Activated CD8-positive, alpha-beta memory T cell treated with anti-CD3 and anti-CD28 coated beads for 48 hours (primary cell): ENCODE data around the gene MRPL51.

Experiments used
- DNase-seq, 3 experiments: peaks; one replicate each; pipeline ENCODE4 v3.0.0-alpha.2; 2020; ENCODE audit warnings: low read depth in 2 of 3, low spot score in 2 of 3

The MRPL51 gene

DNA sequence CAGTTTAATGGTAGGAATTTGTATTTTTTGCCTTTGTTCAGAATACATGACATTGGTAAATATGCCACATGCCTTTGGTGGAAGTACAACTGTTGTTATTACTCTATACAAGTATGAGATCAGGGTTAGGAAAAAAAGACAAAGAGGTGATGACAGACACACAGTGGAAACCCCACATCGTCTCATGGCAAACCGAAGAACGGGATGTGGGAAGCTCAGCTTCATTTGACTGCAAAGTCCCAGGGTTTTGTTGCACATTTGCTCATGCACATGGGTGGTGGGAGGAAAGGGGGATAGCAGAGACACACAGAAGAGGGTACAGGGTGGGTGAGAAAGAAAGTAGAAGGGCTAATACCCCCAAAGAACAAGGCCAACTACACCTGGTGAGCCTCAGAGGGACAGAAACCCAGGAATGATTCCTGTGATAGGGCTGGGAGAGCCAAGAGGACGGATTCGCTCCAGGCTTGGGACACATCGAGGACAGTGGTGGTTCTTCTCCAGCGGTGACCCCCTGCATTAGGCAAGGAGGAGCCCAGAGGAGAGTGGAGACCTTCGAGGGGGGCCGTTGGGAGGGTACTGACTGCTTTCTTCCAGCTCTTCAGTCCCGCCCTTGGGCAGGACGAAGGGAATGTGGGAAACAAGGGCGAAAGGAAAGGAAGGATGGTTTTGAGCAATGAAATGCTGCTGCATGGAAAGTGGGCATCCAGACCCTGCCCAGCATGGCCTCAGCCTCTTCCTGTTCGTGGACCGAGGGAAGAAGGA lies 30.6 kb downstream of the MRPL51 start:
- no peak for DNase-seq

DNA sequence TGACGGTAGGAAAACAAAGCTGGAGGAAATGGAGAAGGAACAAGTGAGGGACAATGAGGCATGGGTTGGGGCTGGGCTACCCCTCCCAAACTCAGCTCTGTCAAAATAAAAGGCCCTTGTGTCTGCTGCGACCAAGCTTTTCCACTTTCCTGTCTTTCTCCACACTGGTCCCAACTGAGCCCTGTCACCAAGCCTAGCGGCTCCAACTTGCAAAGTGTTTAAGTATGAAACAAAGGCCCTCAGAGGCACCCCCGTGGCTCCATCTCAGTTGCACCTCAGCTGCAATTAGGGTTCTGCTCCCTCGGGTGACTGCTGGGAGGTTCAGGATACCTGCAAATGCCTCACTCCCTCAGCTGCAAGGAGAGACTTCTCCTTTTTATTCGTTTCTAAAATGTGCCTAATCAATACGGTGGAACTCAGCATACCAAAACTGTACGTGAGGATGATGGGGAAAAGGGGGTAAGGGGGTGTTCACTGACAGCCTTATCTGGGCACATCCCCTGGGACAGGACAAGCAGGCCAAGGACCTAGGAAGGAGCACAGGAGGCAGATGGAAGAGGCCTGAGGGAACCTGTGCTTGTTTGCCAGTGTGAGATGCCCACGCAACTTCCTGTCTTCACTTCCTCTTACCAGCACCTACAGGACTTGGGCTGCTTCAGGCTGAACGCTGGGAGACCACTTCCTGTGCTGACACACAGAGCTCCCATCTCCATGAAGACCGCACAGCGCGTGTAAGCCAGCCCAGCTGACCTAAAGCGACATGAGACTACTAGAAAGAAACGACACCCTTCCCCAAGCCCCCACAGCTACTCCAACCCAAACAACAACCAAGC lies 31.4 kb downstream of the MRPL51 start:
- peak in 1 of 3 experiments; percentile 69 for DNase-seq

DNA sequence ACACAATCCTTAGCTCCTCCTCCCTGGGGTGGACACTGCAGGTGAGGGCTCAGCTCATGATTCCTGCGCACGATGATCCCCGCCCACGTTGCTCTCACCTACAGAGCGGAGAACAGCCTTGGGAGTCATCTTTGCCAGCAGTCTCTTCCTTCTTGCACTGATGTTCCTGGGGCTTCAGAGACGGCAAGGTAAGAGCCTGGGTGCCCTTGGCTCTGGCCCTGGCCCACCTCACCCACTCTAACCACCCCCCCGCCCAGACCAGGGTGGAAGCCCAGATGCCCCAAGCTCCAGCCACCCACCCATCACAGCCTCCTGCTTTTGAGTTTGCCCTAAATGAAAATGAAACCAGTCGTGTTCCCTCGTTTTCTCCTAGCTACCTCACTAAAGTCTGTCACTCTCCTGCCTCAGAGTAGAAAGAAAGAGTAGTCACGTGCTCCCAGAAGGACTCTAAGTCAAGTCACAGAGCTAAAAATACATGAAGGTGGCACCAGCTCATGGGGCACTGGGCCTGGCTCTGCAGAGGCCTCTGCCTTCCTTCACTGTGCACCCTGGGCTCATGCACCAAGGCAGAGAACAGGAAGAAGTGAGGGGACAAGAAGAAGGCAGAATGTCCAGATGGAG lies 32.2 kb downstream of the MRPL51 start:
- DNase-seq: no peak

DNA sequence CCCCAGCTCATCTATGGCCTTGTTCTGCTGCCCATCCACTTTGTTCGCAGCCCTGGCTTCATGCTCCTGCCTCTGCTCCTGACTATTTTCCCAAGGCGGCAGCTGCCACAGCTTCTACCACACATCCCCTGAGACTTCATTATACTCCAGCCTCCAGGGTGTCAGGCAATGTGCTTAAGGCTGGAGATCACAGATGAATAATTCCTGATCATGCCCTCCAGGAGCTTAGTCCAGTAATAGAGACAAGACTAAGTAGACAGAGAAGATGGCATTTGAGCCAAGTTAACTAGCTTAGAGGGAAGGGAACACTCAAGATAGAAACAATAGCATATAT lies 34.1 kb downstream of the MRPL51 start:
- no peak for DNase-seq

DNA sequence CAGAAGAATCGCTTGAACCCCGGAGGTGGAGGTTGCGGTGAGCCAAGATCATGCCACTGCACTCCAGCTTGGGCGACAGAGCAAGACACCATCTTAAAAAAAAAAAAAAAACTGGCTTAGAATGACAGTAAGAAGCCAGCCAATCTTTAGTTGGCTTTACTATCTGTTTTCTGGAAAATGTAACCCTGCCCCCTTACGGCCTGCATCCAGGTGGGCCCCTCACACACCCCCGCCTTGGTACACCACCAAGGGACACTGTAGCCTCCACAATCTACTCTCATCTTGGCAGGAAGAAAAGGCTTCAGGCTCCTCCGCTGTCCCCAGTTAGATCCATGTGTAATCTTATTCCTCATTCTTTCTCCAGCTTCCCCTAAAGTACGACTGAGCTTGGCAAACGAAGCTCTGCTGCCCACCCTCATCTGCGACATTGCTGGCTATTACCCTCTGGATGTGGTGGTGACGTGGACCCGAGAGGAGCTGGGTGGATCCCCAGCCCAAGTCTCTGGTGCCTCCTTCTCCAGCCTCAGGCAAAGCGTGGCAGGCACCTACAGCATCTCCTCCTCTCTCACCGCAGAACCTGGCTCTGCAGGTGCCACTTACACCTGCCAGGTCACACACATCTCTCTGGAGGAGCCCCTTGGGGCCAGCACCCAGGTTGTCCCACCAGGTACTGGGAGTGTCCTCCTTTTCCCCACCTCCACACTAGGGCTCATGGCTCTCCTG lies 34.6 kb downstream of the MRPL51 start:
- DNase-seq: no peak

DNA sequence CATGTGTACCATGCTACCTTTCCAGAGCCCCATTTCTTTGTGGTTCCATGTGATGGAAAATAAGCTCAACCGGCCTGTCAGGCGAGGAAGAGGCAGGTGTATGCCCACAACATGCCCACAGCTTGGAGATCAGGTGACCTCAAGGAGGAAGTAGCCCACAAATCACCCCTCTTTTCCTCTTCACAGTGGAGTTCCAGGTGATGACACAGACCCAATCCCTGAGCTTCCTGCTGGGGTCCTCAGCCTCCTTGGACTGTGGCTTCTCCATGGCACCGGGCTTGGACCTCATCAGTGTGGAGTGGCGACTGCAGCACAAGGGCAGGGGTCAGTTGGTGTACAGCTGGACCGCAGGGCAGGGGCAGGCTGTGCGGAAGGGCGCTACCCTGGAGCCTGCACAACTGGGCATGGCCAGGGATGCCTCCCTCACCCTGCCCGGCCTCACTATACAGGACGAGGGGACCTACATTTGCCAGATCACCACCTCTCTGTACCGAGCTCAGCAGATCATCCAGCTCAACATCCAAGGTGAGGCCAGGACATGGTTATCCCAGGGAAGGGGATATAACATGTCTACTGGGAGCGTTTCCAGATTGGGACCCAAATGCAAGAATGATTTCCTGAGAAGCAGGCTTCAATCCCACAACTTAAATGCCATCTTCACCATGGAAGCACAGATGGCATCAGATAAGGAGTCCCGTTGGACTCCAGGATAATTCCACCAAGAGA lies 35.7 kb downstream of the MRPL51 start:
- no peak for DNase-seq

DNA sequence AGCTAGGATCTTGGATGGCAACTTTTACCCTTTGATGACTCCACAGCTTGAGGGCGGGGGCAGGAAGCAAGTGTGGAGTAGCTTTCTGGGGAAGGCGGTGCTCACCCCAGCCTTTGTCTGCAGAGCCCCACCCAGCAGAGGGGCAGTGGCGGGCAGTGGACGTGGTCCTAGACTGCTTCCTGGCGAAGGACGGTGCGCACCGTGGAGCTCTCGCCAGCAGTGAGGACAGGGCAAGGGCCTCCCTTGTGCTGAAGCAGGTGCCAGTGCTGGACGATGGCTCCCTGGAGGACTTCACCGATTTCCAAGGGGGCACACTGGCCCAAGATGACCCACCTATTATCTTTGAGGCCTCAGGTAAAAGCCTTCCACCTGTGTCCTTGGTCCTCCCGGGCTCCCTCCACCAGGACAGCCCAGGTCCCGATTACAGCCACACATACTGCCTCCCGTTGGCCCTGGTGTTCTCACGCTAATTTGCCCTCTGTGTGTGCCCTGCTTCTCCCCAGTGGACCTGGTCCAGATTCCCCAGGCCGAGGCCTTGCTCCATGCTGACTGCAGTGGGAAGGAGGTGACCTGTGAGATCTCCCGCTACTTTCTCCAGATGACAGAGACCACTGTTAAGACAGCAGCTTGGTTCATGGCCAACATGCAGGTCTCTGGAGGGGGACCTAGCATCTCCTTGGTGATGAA lies 40.0 kb downstream of the MRPL51 start:
- DNase-seq: no peak

DNA sequence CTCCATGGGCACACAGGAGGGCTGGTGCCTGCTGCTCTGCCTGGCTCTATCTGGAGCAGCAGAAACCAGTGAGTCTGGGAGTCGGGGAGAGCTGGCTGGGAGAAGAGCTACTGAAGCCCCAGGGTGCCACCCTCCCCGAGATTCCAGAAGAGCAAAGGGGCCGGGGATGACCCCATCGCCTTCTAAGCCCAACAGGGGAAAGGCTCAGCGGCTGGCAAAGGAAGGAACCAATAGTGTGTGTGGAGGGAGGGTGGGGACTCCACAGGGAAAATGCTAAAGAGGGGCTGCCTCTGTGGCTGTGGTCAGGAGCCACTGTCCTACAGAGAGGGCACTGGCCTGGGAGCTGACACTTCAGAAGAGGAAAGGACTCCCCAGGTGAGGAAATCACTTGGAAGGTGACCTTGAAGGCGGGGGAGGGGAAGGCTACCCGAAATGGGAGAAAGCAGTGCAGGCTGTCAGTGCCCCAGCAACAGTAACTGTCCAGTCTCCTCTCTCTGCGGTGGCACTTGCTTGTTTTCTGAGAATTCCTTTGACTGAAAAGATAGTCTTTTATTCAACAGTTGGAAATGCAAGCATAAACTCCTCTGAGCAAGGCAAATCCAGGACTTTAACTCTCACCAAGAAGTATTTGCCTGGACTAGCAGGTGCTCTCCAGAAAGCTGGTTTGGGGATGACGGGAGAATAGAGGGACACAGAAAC lies 40.7 kb downstream of the MRPL51 start:
- no peak for DNase-seq

DNA sequence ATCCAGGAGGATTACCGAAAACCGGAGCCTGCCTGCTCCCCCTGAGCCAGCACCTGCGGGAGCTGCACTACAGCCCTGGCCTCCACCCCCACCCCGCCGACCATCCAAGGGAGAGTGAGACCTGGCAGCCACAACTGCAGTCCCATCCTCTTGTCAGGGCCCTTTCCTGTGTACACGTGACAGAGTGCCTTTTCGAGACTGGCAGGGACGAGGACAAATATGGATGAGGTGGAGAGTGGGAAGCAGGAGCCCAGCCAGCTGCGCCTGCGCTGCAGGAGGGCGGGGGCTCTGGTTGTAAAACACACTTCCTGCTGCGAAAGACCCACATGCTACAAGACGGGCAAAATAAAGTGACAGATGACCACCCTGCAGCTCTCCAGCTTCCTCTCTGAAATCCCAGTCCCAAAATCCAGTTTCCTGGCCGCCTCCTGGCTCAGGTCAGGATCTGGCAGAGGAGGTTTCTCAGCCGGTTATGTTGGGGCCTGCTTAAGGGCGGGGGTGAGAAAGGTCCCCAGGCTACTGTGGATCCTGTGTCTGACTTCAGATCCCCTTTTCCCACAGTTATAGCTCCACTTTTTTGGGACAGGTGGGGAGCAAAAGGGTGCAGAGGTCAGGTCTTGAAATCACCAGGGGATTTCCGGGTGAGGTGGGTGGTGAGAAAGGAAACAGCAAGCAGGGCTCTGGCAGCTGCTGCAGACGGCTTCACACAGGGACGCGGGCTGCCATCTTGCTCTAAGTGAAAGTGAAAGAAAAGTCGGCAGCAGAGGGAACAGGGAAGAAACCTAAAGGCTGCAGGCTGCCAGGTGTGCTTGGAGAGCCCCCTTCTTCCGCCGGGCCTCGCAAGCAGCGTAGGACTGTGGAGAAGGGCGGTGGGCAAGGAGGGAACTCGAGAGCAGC lies 41.5 kb downstream of the MRPL51 start, which contains the start of gene TAPBPL:
Gene TAPBPL, plus strand, starts transcription at position 695 of the 897 bp plus-strand sequence. CDS start 207 bp downstream, outside the sequence.
- peak in 1 of 3 experiments; percentile 60 for DNase-seq

DNA sequence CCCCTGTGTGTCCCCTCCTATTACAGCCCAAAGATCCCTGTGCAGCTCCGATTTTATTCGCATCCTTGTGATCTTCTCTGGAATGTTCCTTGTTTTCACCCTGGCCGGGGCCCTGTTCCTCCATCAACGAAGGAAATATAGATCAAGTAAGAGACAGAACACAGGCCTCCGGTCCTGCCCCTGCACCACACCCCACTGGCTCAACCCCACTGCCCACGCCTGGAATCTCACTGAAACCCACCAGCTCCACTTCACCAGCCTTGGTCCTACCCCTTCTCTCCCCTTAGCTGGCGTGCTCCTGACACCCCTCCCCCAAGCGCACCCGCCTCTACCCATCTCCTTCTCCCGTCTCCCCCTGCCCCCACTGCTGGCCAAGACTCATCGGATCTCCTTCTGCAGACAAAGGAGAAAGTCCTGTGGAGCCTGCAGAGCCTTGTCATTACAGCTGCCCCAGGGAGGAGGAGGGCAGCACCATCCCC lies 42.2 kb downstream of the MRPL51 start:
- DNase-seq: no peak

DNA sequence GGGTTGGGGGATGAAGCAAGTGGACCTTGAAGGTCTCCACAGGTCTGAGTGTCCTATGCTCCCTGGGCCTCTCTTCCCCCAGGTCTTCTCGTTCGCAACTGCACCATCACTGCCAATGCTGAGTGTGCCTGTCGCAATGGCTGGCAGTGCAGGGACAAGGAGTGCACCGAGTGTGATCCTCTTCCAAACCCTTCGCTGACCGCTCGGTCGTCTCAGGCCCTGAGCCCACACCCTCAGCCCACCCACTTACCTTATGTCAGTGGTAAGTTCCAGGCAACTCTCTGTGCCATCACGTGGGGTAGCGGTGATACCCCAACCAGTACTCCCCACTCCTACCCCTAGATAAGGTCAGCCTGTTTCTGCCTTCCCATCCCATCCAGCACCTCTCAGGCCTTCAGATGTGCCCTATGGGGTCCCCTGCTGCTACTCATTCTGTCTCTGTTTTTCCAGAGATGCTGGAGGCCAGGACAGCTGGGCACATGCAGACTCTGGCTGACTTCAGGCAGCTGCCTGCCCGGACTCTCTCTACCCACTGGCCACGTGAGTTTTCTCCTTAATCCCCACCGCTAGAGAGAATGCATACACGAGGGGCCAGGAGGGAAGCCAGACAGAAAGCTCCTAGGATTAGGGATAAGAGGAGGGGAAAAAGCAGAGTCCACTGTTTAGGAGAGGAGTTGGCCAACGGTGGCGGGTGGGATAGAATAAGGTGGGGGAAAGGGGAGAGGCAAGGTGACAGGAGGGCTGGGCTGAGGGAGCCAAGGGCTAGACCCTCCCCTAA lies 42.8 kb downstream of the MRPL51 start:
- DNase-seq: no peak

DNA sequence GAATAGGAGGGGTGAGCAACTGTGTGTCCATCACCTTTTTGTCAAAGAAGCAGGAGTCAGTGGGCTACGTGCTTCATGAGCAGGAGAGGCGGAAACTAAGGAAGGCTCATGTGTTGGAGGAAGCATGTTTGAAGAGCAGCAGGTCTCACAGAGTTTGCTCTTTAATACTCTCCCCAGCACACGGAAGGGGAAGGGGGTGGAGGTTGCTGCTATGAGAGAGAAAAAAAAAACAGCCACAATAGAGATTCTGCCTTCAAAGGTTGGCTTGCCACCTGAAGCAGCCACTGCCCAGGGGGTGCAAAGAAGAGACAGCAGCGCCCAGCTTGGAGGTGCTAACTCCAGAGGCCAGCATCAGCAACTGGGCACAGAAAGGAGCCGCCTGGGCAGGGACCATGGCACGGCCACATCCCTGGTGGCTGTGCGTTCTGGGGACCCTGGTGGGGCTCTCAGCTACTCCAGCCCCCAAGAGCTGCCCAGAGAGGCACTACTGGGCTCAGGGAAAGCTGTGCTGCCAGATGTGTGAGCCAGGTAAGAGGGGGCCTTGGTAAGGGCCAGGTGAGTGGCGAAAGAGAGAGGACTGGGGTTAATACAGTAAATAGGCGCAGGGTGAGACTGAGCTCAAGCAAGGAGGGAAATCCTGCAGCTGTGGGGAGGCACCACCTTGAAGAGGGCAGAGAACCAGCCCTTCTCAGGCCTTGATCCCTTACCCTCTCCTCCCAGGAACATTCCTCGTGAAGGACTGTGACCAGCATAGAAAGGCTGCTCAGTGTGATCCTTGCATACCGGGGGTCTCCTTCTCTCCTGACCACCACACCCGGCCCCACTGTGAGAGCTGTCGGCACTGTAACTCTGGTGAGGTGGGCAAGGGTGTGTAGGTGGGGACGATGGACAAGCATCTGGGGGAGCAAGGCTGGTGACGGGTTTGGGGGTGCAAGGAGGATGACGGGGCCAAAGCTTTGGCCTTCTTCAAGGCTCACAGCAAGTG lies 48.1 kb downstream of the MRPL51 start, which contains the start of gene CD27:
Gene CD27, plus strand, starts transcription at position 252 of the 985 bp plus-strand sequence. Its CDS starts 141 bp downstream, at position 393.
- DNase-seq: no peak

DNA sequence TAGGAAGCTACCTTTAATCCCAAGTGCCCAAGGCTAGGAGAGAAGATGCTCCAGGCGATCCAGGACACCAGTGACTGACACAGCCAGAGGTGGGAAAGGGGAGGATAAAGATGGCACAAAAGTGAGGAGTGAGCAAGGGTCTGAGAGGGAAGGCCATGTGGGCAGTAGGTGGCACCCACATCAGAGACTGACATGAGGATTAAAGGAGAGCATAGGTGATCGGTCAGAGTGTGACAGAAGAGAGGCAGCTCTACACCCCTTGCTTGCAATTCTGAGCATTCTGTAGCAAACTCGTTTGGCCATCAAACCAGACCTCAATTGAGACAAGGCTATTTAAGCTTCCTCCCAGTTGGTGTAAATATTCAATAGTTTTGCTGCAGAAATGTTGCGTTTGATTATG lies 49.0 kb downstream of the MRPL51 start:
- no peak for DNase-seq

DNA sequence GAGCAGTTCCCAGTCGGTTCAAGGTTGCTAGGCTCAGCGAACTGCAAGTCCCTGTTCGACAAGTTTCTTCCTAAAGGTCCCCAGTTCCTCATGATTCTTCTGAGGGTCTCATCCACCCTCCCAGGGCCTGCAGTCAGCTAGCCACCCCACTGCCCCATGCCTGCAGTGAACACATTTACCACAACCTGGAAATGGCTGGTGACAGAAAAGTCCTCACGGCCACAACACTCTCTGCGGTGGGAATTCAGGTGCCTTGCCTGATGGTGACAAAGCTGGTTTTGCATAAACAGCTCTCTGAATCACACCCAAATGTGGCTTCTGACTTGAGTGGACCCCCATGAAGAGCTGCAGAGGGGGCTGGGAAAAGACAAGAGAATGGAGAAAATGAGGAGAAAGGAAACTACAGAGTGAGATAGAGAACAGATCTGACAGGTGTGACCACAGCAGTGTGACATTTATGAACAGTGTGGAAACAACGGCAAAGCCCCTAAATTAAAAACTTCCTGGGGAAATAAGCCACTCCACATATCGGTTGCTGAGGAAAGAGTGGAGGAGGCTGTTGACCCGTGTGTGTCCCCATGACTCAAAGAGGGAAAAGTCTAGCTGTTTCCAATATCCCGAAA lies 49.6 kb downstream of the MRPL51 start:
- no peak for DNase-seq

DNA sequence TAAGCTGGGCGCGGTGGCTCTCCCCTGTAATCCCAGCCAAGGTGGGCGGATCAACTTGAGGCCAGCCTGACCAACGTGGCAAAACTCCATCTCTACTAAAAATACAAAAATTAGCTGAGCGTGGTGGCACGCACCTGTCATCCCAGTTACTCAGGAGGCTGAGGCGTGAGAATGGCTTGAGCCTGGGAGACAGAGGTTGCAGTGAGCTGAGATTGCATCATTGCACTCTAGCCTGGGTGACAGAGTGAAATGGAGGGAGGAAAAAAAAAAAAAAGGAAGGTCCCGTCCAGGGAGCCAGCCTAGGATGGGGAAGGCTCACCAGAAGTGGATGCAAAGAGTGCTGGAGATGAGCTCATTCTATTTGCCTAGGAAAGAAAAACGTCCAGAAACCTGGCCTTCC lies 50.2 kb downstream of the MRPL51 start:
- DNase-seq: no peak
